ENCODE measurements around the gene SCUBE1. TPM values are rescaled to one million over a fixed set of nuclear protein-coding genes. Genes with fewer than 3 reads are reported as not detected.
A peak's percentile ranks its signal among the peaks of the same experiment; 100 is the strongest.

Gene SCUBE1
- total and polyA plus RNA-seq, 2 experiments from 2014 or later: 0.81 to 3.2 TPM

DNA sequence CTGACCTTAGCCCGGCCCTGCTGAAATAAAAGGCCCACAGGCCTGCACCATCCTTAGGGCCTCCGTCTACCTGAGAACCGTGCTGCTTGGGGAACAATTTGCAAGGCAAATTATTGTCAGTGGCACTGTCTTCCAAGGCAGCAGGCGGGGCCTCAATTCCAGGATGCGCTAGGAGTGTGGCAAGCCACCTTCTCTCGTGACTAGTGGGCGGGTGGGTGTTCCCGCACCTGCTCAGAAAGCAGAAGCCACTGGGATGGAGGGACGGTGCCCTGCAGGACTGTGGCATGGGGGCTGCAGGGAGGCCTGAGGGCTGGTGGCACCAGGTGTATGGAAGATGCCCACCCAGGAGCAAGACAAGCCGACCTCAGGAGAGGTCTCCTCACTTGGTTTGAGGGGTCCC, 97.5 kb downstream of the SCUBE1 start:
- Mint-ChIP-seq H3K4me1 (no peaks in the 10 kb centered on the region), H3K27me3 (ENCODE audit: insufficient read depth, low read depth, poor library complexity) (peaks cover 1% of the 10 kb centered on the region), H3K27ac (no peak overlapping the region), H3K36me3 (ENCODE audit: low read depth) (no peaks in the 10 kb centered on the region), H3K9me3 (no peaks in the 10 kb centered on the region), H3K4me3 (no peak overlapping the region)
- Histone ChIP-seq H3K27me3 (ENCODE audit: insufficient read depth) (no peaks in the 10 kb centered on the region), H3K27ac (ENCODE audit: low read depth) (no peak overlapping the region), H3K4me3 (no peak overlapping the region), H2AFZ (no peak overlapping the region), H3K4me1 (ENCODE audit: insufficient read depth) (no peaks in the 10 kb centered on the region), H4K20me1 (replicated peaks; ENCODE audit: insufficient read depth) (no peaks in the 10 kb centered on the region), H3K9me2 (ENCODE audit: insufficient read depth) (no peaks in the 10 kb centered on the region), H3K36me3 (ENCODE audit: insufficient read depth) (no peaks in the 10 kb centered on the region), H3F3A (replicated peaks; ENCODE audit: low read depth) (no peaks in the 10 kb centered on the region), H3K79me2 (replicated peaks; ENCODE audit: insufficient read depth) (no peaks in the 10 kb centered on the region), H3K4me2 (no peak overlapping the region)
- TF ChIP-seq, protein P1, sequence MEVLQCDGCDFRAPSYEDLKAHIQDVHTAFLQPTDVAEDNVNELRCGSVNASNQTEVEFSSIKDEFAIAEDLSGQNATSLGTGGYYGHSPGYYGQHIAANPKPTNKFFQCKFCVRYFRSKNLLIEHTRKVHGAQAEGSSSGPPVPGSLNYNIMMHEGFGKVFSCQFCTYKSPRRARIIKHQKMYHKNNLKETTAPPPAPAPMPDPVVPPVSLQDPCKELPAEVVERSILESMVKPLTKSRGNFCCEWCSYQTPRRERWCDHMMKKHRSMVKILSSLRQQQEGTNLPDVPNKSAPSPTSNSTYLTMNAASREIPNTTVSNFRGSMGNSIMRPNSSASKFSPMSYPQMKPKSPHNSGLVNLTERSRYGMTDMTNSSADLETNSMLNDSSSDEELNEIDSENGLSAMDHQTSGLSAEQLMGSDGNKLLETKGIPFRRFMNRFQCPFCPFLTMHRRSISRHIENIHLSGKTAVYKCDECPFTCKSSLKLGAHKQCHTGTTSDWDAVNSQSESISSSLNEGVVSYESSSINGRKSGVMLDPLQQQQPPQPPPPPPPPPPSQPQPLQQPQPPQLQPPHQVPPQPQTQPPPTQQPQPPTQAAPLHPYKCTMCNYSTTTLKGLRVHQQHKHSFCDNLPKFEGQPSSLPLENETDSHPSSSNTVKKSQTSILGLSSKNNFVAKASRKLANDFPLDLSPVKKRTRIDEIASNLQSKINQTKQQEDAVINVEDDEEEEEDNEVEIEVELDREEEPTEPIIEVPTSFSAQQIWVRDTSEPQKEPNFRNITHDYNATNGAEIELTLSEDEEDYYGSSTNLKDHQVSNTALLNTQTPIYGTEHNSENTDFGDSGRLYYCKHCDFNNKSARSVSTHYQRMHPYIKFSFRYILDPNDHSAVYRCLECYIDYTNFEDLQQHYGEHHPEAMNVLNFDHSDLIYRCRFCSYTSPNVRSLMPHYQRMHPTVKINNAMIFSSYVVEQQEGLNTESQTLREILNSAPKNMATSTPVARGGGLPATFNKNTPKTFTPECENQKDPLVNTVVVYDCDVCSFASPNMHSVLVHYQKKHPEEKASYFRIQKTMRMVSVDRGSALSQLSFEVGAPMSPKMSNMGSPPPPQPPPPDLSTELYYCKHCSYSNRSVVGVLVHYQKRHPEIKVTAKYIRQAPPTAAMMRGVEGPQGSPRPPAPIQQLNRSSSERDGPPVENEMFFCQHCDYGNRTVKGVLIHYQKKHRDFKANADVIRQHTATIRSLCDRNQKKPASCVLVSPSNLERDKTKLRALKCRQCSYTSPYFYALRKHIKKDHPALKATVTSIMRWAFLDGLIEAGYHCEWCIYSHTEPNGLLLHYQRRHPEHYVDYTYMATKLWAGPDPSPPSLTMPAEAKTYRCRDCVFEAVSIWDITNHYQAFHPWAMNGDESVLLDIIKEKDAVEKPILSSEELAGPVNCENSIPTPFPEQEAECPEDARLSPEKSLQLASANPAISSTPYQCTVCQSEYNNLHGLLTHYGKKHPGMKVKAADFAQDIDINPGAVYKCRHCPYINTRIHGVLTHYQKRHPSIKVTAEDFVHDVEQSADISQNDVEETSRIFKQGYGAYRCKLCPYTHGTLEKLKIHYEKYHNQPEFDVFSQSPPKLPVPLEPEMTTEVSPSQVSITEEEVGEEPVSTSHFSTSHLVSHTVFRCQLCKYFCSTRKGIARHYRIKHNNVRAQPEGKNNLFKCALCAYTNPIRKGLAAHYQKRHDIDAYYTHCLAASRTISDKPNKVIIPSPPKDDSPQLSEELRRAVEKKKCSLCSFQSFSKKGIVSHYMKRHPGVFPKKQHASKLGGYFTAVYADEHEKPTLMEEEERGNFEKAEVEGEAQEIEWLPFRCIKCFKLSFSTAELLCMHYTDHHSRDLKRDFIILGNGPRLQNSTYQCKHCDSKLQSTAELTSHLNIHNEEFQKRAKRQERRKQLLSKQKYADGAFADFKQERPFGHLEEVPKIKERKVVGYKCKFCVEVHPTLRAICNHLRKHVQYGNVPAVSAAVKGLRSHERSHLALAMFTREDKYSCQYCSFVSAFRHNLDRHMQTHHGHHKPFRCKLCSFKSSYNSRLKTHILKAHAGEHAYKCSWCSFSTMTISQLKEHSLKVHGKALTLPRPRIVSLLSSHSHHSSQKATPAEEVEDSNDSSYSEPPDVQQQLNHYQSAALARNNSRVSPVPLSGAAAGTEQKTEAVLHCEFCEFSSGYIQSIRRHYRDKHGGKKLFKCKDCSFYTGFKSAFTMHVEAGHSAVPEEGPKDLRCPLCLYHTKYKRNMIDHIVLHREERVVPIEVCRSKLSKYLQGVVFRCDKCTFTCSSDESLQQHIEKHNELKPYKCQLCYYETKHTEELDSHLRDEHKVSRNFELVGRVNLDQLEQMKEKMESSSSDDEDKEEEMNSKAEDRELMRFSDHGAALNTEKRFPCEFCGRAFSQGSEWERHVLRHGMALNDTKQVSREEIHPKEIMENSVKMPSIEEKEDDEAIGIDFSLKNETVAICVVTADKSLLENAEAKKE (CRISPR knock-in tag; IDR thresholded peaks at IDR 0.05): no peak
- TF ChIP-seq EZH2 (IDR thresholded peaks at IDR 0.05; ENCODE audit: low read depth, unreplicated experiment) (no peak), EZH2phosphoT487 (IDR thresholded peaks at IDR 0.05; ENCODE audit: unreplicated experiment) (no peak), CREB1 (CRISPR knock-in tag; IDR thresholded peaks at IDR 0.05; ENCODE audit: low read depth) (no peak), ZNF114 (CRISPR knock-in tag; IDR thresholded peaks at IDR 0.05) (no peak), ZNF331 (CRISPR knock-in tag; IDR thresholded peaks at IDR 0.05; ENCODE audit: low read depth) (no peak), NANOG (IDR thresholded peaks at IDR 0.05; ENCODE audit: borderline replicate concordance) (no peak), STAT1 (IDR thresholded peaks at IDR 0.05; ENCODE audit: unreplicated experiment) (no peak), POLR2AphosphoS5 (IDR thresholded peaks at IDR 0.05; ENCODE audit: low read depth) (no peak), JUNB (IDR thresholded peaks at IDR 0.05; ENCODE audit: unreplicated experiment) (no peak)
- TF ChIP-seq, protein P2, sequence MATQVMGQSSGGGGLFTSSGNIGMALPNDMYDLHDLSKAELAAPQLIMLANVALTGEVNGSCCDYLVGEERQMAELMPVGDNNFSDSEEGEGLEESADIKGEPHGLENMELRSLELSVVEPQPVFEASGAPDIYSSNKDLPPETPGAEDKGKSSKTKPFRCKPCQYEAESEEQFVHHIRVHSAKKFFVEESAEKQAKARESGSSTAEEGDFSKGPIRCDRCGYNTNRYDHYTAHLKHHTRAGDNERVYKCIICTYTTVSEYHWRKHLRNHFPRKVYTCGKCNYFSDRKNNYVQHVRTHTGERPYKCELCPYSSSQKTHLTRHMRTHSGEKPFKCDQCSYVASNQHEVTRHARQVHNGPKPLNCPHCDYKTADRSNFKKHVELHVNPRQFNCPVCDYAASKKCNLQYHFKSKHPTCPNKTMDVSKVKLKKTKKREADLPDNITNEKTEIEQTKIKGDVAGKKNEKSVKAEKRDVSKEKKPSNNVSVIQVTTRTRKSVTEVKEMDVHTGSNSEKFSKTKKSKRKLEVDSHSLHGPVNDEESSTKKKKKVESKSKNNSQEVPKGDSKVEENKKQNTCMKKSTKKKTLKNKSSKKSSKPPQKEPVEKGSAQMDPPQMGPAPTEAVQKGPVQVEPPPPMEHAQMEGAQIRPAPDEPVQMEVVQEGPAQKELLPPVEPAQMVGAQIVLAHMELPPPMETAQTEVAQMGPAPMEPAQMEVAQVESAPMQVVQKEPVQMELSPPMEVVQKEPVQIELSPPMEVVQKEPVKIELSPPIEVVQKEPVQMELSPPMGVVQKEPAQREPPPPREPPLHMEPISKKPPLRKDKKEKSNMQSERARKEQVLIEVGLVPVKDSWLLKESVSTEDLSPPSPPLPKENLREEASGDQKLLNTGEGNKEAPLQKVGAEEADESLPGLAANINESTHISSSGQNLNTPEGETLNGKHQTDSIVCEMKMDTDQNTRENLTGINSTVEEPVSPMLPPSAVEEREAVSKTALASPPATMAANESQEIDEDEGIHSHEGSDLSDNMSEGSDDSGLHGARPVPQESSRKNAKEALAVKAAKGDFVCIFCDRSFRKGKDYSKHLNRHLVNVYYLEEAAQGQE (IDR thresholded peaks at IDR 0.05; ENCODE audit: unreplicated experiment): no peak
- peak; percentile 11 for ATAC-seq
- DNase-seq (ENCODE audit: low spot score): no peak
